IPS-NIHi7 (cell line): ENCODE data around the gene SAYSD1.
"Not testable (repeated sequence)": the region's sequence is repeated elsewhere in the genome, so short reads cannot be mapped to it uniquely, and the experiment has no call there.

Experiments used
- DNase-seq: peaks from one replicate; pipeline ENCODE4 v3.0.0; 2012; ENCODE audit warnings: mixed read lengths; ENCODE audit errors: extremely low spot score

Gene SAYSD1

DNA sequence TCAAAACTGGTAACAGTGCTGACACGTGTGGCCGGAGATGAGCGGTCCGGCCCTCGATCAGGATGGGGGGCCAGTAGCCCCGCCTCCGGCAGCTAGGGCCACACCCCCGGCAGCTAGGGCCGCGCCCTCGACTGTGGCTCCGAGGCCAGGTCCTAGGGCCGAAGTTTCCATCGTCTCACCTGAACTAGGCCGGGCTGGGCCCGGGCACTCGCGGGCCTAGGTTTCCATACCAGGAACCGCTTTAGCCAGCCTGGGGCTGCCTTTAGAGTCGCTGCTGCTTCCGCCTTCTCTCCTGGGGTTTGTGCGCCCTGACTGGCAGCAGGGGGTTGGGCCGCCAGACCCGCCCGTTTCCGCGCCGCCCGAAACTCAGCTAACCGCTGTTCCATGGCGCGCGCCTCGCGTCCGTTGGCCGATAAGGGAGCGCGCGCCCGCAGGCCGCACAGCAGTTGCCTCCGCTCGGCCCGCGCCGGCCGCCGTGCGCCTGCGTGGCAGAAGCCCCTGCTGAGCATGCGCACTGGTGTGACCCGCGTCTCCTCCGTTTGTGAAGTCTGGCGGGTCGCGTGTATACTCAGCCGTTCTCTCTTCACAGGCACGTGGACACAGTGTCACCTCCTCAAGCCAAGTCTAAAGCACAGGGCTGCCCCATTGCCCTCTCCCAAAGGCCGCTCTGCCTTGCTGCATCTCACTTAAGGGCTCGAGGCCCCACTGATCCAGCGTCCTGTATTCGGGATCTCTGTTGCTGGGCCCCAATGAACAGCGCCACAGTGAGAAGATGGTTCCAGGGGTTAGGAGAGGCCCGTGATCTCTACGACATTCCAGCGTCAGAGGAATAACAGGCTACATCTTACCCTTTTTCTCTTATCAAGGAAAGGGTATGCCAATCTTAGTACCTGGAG is at the start of gene SAYSD1:
SAYSD1 (minus strand) TSS at position 483 of the 896 bp plus-strand sequence; CDS start at position 386, 97 bp downstream.
- DNase-seq: peak; percentile 97

GRCh38 chr6:39157511-39157910 is 42.5 kb upstream of the SAYSD1 start:
- no peak for DNase-seq

DNA sequence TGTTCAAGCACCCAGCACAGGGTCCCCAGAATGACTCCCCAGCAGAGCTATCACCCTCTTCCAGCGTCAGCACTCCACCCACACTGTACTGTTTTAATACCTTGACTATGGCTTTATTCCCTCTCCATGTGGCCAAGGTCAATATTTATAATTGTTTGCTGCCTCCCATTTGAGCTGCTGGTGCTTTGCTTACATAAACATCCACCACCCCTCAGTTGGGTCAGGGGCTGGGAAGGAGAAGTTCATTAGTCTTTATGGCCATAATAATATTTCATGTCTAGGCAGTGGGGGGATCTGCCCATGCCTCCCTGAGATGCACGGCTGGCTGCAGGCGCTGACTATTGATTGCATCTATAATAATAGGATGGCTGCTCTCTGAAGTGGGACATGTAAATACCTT is 41.8 kb upstream of the SAYSD1 start:
- no peak for DNase-seq

DNA sequence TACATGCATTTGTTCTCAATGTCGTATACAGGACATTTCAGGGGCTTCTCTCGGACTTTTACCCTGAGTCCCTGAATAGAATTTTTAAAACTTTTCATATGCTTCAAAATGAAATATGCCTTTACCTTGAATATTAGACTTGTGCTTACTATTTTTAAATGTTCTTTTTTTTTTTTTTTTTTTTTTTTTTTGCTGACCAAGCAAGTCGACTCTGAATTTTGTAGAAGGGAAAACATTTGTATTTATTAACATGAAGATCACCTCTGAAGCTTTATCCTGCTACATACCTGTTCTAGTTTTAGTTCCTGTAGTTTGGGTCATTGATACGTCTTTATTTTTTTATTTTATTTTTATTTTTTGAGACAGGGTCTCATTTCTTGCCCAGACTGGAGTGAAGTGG is 39.7 kb upstream of the SAYSD1 start:
- DNase-seq: no peak

- no peak for DNase-seq
Observed at GRCh38 chr6:39153766-39154397, 38.9 kb upstream of the SAYSD1 start.

GRCh38 chr6:39152262-39152661 is 37.3 kb upstream of the SAYSD1 start:
- DNase-seq: no peak

DNA sequence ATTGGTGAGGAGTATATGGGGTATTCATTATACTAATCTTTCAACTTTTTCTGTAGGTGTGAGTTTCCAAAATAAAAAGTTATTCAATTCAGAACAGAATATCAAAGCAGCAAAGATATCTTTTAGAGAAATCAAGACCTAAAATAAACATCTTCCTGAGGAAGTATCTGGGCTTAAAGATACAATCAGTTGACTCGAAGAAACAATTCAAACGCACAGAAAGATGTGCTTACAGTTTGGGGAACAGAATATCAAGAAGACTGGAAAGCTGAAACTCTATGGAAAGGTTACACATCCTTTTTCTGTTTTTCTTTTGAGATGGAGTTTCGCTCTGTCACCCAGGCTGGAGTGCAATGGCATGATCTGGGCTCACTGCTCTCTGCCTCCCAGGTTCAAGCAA is 36.2 kb upstream of the SAYSD1 start:
- DNase-seq: no peak

DNA sequence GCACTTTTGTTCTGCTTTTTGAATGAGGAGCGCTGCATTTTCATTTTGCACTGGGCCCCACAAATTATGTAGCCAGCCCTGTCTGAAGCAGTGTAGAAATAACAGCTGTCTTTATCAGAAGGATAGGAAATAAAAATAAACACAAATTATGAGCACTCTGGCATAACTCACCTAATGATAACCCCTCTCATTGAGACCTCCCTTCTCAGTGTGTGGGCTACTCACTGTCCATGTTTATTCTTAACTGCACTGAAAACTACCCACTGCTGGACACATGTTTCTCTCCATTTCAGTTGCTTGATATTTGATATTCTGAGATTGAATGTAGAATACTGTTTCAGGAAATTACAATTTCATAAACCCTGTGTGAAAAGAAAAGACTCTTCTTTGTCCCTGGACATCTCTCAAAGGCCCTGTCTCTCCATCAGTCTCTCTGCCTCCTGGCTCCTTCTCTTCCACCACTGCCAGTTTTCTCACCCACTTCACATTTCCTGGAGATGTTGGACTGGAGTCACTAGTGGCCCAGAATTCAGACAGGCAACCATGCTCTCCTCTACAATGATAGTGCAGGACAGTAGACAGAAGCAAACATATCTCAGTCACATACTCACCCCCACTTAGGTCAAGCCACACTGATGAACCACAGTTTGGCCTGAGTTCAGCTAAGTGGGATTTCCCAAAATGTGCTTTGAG is 29.6 kb upstream of the SAYSD1 start:
- no peak for DNase-seq

DNA sequence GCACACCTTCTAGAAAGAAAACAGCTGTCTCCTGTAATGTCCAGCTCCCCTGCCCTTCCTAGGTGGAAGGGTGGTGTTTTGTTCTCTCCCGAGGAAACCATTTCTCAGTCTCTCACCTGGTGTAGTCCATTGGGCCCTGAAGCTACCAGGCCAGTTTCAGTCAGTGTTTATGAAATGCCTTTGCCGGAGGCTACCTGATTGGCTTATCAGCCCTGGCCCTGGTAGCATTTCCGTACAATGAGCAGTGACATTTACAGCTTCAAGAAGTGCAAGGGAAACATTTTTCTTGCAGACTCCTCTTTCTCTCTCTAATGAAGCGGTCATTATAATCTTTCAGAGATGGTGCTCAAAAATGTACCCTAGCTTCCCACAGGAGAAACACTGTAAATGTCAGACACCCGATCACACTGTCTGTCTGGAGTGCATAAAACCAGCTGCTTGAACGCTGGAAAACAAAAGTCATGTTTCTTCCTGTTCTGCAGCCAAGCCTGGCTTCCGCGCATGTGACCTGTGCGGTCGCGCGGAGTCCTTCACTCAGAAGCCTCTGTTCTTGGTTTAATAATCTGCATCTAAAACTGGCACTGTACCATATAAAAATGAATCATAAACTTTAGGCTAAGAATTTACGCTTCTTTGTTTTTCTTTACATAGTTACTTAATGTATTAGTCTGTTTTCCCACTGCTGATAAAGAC is 28.4 kb upstream of the SAYSD1 start:
- DNase-seq: no peak

- no peak for DNase-seq
Observed at GRCh38 chr6:39140556-39141167, 25.7 kb upstream of the SAYSD1 start.

- peak; percentile 70 for DNase-seq
Observed at GRCh38 chr6:39137245-39137644, 22.3 kb upstream of the SAYSD1 start.

GRCh38 chr6:39136207-39136606 is 21.2 kb upstream of the SAYSD1 start:
- DNase-seq: not testable (repeated sequence)

GRCh38 chr6:39134761-39135160 is 19.8 kb upstream of the SAYSD1 start:
- not testable (repeated sequence) for DNase-seq

GRCh38 chr6:39130691-39131090 is 15.7 kb upstream of the SAYSD1 start:
- DNase-seq: no peak

- DNase-seq: no peak
Observed at GRCh38 chr6:39128832-39129231, 13.8 kb upstream of the SAYSD1 start.

- DNase-seq: no peak
Observed at GRCh38 chr6:39128106-39128505, 13.1 kb upstream of the SAYSD1 start.

DNA sequence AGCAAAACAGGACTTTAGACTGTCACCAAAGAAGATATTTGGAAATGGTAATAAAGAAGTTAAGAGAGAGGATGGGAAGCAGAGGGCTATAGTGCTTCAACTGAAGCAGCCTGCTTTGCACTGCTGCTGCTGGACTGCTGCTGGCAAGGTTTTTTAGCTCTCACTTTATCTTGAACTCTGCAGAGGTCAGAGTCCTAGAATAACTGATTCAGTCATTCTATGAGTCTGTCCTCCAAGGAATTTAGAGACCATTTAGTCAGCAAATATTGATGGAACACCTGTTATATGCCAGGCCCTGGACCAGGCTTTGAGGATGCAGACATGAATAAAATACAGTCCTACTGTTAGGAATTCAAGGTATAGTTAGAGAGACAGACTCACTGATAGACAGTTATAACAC is 9.1 kb upstream of the SAYSD1 start:
- DNase-seq: no peak

GRCh38 chr6:39118921-39119320 is 3.9 kb upstream of the SAYSD1 start:
- no peak for DNase-seq

DNA sequence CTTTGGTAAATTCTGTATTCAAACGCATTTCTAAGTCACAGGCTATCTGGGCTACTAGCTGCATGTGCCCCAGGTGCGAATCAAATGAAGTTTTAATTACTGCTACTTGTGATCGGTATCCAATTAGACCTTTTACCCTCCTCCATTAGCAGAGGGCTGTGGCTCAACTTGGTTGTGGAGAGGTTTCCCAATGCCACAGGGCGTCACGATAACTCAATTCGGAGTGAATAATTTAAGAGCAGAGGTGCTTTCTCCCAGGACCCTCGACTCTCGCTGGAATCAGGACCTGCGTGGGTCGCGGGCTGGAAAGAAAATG is 640 bp downstream of the SAYSD1 start:
- DNase-seq: no peak

DNA sequence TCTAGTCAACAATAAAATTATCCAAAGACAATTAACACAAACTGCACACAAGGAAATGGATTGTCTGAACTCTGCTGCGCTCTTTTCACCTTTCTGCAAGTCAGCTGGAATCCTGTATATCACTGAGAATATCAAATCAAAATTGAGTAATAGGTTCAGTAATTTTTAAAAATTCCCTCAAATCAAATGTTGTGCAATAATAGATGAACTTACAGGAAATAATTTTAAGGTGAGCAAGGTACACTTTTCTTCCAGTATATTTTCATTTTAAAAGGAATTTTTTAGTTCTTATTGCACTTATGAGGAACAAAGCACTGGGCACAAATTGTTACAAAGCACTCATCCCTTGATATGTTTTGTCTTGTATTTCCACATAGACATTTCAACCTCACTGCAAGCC is 1.2 kb downstream of the SAYSD1 start:
- no peak for DNase-seq

- DNase-seq: no peak
Observed at GRCh38 chr6:39111280-39111679, 3.7 kb downstream of the SAYSD1 start.
